Raji (cell line): ENCODE data around the gene PARP9.
A peak's percentile ranks its signal among the peaks of the same experiment; 100 is the strongest.

Experiments used
- POLR2A ChIP-seq: IDR thresholded peaks from 2 replicates; pipeline ENCODE4 v1.6.1; 2011; ENCODE audit warnings: low read depth, low read length, control low read depth; ENCODE audit not compliant: insufficient read depth

PARP9 gene

GRCh38 chr3:122564155-122564912, at the start of gene PARP9, which contains the start of gene DTX3L:
TSS of gene PARP9 (minus strand) at chr3:122564300. CDS start at chr3:122559620, 4,680 bp downstream.
TSS of gene DTX3L (plus strand) at chr3:122564338. CDS start at chr3:122564427, 89 bp downstream.
- TF ChIP-seq POLR2A: peak; percentile 61; the same call in 1 of the 2 replicates

- no peak for TF ChIP-seq POLR2A
Observed at GRCh38 chr3:122612696-122613095, 48.6 kb upstream of the PARP9 start.

DNA sequence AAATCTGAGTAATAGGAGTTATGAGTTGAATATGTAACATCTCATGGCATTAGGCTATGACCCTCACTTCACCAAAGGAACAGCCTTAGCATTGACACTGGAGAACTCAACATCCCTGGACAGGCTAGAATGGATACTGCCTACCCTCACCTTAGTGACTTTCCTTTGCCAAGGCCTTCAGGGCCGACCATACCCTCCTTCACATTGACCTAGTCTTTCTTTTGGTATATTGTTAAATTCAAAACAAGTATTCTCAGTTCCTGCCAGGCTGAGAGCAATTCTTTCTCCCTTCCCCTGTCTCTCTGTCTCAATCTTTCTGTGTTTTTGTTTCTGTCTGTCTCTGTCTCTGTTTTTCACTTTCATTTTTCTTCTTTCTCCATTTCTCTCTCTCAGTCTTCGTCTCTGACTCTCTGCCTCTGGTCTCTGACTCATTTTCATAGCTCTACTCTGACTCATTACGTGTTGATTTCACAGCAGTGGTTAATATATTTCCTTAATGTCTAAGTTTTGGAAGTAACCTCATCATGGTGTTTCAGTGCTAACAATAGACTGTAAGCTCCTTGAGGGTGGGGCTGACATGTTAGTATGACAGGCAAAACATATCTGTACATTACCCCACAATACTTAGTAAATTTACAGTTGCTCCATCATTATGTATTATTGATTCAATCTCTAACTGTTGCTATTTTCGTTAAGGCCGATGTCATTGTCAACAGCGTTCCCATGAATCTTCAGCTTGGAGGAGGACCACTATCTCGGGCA, 45.9 kb upstream of the PARP9 start:
- no peak for TF ChIP-seq POLR2A

DNA sequence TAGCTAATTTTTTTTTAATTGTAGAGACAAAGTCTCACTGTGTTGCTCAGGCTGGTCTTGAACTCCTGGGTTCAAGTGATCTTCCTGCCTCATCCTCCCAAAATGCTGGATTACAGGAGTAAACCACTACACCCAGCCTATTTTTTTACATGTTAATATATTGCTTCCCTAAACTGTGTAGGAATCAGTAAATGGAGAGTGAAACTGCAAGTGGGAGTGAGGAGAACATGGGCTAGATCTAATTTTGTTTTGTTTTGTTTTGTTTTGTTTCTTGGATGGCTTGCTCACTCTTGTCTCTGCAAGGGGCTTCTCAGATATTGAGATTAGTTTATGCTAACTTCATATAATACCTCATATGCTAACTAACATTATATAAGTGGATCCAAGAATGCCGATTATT, 44.8 kb upstream of the PARP9 start:
- TF ChIP-seq POLR2A: no peak

DNA sequence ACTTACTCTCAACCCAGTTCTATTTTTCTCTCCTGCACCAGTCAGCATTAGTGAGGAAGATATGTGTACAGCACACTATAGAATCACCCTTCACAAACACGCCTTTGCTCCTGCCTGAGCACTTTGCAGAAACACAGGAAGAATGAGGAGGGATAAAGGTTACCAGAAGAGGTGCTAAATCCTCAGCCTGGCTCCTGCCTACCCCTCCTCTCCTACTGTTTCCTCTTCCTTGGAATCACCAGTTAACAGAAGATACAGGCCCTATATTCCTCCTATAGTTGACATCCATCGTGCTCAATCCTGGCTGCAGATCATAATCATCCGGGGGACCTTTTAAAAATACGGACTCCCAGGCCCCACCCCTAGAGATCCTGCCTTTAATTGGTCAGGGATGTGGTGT, 42.2 kb upstream of the PARP9 start:
- TF ChIP-seq POLR2A: no peak

- no peak for TF ChIP-seq POLR2A
Observed at GRCh38 chr3:122603056-122603455, 39.0 kb upstream of the PARP9 start.

DNA sequence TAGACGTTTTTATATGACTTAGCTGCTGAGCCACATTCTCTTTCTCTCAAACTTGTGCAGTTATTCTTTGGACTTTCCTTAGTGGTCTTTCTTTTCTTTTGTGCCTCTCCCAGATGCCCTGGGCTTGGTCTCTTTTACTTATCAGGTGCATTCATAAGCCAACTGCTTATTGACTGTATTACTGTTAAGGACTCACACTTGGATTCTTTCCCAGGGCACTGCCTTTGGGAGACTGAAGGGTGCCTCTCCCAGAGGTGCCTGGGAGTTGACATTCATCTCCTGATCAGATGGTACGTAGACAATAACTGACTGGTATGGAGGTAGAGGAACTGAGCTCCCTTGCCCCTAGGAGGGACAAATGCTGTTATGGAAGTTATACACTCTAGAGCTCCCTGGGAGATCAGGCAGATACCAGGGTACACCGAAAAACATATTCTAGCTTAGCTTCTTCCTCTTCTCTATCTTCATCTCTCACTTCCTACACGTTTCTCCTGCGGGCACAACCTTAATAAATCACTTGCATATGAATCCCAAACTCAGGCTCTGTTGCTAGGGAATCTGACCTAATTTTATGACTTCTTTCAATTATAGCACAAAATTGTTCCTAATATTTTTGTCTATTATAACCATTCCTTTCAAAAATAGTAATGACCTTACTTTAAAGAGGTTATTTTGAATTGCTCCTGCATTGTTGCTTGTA, 38.1 kb upstream of the PARP9 start:
- no peak for TF ChIP-seq POLR2A

DNA sequence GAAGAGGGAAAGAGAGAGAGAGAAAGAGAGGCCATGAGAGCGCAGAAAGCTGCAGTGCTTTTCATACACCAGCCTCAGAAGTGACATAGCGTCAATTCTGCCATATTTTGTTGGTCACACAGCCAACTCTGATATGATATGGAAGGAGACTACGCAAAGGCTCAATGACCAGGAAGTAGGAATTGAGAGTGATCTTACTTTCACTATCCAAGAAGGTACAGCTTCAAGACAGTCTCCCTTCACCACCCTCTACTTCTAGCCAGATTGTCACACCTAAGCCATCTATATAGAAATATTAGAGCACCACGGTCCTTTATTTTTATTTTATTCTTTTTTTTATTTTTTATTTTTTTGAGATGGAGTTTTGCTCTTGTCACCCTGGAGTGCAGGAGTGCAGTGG, 34.5 kb upstream of the PARP9 start:
- no peak for TF ChIP-seq POLR2A

GRCh38 chr3:122598151-122598550, 34.1 kb upstream of the PARP9 start:
- no peak for TF ChIP-seq POLR2A

DNA sequence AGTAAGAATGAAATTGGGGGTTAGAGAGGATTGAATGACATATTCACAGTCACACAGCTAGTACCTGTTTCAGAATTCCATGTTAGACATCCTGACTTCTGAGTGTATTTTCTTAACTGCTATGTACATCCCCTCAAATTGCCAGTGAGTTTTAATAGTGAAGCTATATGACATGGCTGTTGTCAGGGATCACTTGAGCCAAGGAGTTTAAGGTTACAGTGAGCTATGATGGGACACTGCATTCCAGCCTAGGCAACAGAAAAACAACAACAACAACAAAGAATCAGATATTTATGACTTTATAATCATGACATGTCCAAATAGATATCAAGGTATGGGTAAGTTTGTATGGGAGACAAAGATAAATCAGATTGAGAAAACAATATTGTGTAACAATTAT, 29.9 kb upstream of the PARP9 start:
- TF ChIP-seq POLR2A: no peak

- TF ChIP-seq POLR2A: no peak
Observed at GRCh38 chr3:122590610-122591009, 26.5 kb upstream of the PARP9 start.

- no peak for TF ChIP-seq POLR2A
Observed at GRCh38 chr3:122589297-122589696, 25.2 kb upstream of the PARP9 start.

DNA sequence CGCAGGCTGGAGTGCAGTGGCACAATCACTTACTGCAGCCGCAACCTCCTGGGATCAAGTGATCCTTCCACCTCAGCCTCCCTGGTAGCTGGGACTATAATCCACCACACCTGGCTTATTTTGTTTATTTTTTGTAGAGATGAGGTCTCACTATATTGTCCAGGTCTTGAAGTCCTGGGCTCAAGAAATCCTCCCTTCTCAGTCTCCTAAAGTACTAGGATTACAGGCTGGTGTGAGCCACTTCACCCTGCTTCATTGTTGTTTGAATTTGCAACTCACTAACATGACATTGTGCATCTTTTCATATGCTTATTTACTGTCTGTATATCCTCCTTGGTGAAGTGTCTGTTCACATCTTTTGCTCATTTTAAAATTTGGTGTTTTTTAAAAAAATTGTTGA, 23.5 kb upstream of the PARP9 start:
- TF ChIP-seq POLR2A: no peak

DNA sequence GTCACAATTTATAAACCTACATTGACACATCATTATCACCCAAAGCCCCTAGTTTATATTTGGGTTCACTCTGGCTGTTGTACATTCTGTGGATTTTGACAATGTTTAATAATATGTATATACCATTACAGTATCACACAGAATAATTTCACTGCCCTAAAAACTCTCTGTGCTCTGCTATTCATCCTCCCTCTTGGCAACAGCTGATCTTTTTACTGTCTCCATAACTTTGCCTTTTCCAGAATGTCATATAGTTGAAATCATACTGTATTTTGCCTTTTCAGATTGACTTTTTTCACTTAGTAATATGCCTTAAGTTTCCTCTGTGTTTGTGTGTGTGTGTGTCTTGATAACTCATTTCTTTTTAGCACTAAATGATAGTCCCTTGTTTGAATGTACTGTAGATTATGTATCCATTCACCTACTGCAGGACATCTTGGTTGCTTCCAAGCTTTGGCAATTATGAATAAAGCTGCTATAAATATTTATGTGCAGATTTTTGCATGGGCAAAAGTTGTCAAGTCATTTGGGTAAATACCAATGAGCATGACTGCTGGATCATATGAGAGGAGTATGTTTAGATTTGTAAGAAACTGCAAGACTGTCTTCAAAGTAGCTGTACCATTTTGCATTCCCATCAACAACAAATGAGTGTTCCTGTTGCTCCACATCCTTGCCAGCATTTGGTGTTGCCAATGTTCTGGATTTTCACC, 22.8 kb upstream of the PARP9 start:
- no peak for TF ChIP-seq POLR2A

GRCh38 chr3:122586098-122586497, 22.0 kb upstream of the PARP9 start:
- no peak for TF ChIP-seq POLR2A
